Measurements from ENCODE around the gene KHDC4. TPM values are rescaled to one million over a fixed set of nuclear protein-coding genes. Genes with fewer than 3 reads are reported as not detected.

KHDC4 gene
- total RNA-seq, 1 experiment from 2014 or later = 57.7 TPM

- Histone ChIP-seq H3K79me2 (ENCODE audit: insufficient read depth, low read length) (no peaks in the 10 kb centered on the region), H3K23ac (ENCODE audit: insufficient read length, low read depth, low read length) (no peak overlapping the region), H4K8ac (replicated peaks; ENCODE audit: insufficient read length, low read depth, low read length) (no peak overlapping the region), H3K18ac (ENCODE audit: insufficient read length, low read depth, low read length) (no peak overlapping the region), H2BK20ac (ENCODE audit: low read depth, low read length, poor library complexity, severe bottlenecking) (no peak overlapping the region), H2BK12ac (ENCODE audit: insufficient read length, low read depth, low read length) (no peak overlapping the region), H2AK5ac (ENCODE audit: insufficient read length, low read length) (no peak overlapping the region), H3K4me2 (ENCODE audit: insufficient read depth, insufficient read length, low read length) (no peak overlapping the region), H3K27ac (ENCODE audit: insufficient read length, low read depth, low read length) (no peak overlapping the region), H2BK5ac (ENCODE audit: insufficient read length, low read length) (no peak overlapping the region), H3K9ac (ENCODE audit: extremely low read depth, insufficient read length, low read length) (no peak overlapping the region), H3T11ph (ENCODE audit: low read length) (no peak overlapping the region), H3K23me2 (ENCODE audit: insufficient read length, low read depth, low read length, poor library complexity, severe bottlenecking) (no peaks in the 10 kb centered on the region), H4K20me1 (ENCODE audit: control insufficient read depth, insufficient read depth, insufficient read length) (no peaks in the 10 kb centered on the region), H4K91ac (ENCODE audit: insufficient read length, low read depth, low read length) (no peak overlapping the region), H3K79me1 (ENCODE audit: insufficient read depth, low read depth, low read length, poor library complexity, severe bottlenecking) (no peaks in the 10 kb centered on the region), H3K9me3 (ENCODE audit: control insufficient read depth, low read depth, low read length) (no peaks in the 10 kb centered on the region), H4K5ac (ENCODE audit: insufficient read length, low read depth, low read length) (no peak overlapping the region), H3K27me3 (ENCODE audit: insufficient read depth, low read length) (no peaks in the 10 kb centered on the region; the same call in 1 of the 2 replicates), H3K14ac (ENCODE audit: insufficient read depth, low read length) (no peak overlapping the region), H2BK120ac (ENCODE audit: low read depth, low read length, poor library complexity, severe bottlenecking) (no peak overlapping the region), H2BK15ac (ENCODE audit: low read depth, low read length) (no peak overlapping the region), H3K4me1 (ENCODE audit: insufficient read depth, low read length) (no peaks in the 10 kb centered on the region), H3K4ac (ENCODE audit: low read depth, low read length) (no peak overlapping the region), H2AFZ (ENCODE audit: low read length) (no peak overlapping the region), H3K56ac (ENCODE audit: insufficient read length, low read depth, low read length) (no peak overlapping the region)
- no peaks in the 10 kb centered on the region for H3K9me3 Mint-ChIP-seq
- H3K4me1 Mint-ChIP-seq = no peaks in the 10 kb centered on the region
- TF ChIP-seq CTCF (conservative IDR thresholded peaks at IDR 0.05) = no peak
- H3K4me3 Mint-ChIP-seq = no peak overlapping the region
- no peaks in the 10 kb centered on the region for H3K27me3 Mint-ChIP-seq (ENCODE audit: low read depth)
- no CpG with 5 or more reads among the region's 3 CpGs for WGBS (ENCODE audit: extremely low coverage, insufficient read length, low lambda C conversion rate)
- no peak overlapping the region for H3K27ac Mint-ChIP-seq
- no peak for DNase-seq
- peaks cover 60 to 93% (median 90%) of the 10 kb centered on the region in 3 experiments for H3K36me3 Mint-ChIP-seq (ENCODE audit: insufficient read depth in 1 of 3, low read depth in 3 of 3)
Observed at GRCh38 chr1:155918660-155919059, 15.6 kb downstream of the KHDC4 start.

All from H9 (cell line).